ENCODE results near the gene KRTAP3-2.

GRCh38 chr17:40958086-40958953, 41.4 kb downstream of the KRTAP3-2 start:
- TF ChIP-seq CTCF (IDR thresholded peaks at IDR 0.05 in 8 of 11, conservative IDR thresholded peaks at IDR 0.05 in 3 of 11) (no peak), POLR2AphosphoS5 (IDR thresholded peaks at IDR 0.05) (no peak), POLR2A (IDR thresholded peaks at IDR 0.05) (no peak)
